Measurements from ENCODE around the gene NOC2L. TPM values are rescaled to one million over a fixed set of nuclear protein-coding genes. Genes with fewer than 3 reads are reported as not detected.
"Not testable (repeated sequence)": the region's sequence is repeated elsewhere in the genome, so short reads cannot be mapped to it uniquely, and the experiment has no call there.

The NOC2L gene
- total and polyA plus RNA-seq, 9 donors, result 39.8 to 49.9 (median 45.5) TPM

- no peaks in the 10 kb centered on the region for H3K36me3 ChIP-seq (ENCODE audit: control insufficient read depth, insufficient read depth, low read length)
- no peak overlapping the region for H3K27ac ChIP-seq (ENCODE audit: low read length)
- peaks cover 5% of the 10 kb centered on the region for H3K9me3 ChIP-seq (replicated peaks; ENCODE audit: control insufficient read depth, low read depth, low read length)
- whole genome bisulfite sequencing (ENCODE audit: insufficient coverage), result 54% methylated on average over 2 of the region's 15 CpGs
- H3K27me3 ChIP-seq (ENCODE audit: control insufficient read depth, insufficient read depth, low read length), result peaks cover 35% of the 10 kb centered on the region
- no peak overlapping the region for H3K4me3 ChIP-seq (ENCODE audit: low read length)
- no peak for DNase-seq
- peaks cover 13% of the 10 kb centered on the region for H3K4me1 ChIP-seq (ENCODE audit: control insufficient read depth, insufficient read depth, low read length)
These were observed 34.4 kb upstream of the NOC2L start for GRCh38 chr1:993379-993995.

DNA sequence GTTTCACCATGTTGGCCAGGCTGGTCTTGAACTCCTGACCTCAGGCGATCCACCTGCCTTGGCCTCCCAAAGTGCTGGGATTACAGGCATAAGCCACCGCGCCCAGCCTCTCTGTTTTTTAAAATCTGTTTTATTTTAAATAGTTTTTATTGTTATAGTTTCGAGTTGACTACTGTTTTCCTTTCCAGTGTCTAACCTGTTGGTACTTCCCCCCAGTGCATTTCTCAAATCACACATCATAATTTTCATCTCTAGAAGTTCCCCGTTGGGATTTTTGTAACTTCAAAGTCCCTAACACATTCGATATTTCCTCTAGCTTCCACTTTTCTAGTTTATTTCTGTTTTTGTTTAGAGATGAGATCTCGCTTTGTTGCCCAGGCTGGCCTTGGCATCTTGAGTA lies 33.3 kb upstream of the NOC2L start:
- Histone ChIP-seq H3K27me3 (ENCODE audit: control insufficient read depth, insufficient read depth, low read length) (peaks cover 26% of the 10 kb centered on the region), H3K4me3 (ENCODE audit: low read length) (no peak overlapping the region), H3K36me3 (ENCODE audit: control insufficient read depth, insufficient read depth, low read length) (no peaks in the 10 kb centered on the region), H3K4me1 (ENCODE audit: control insufficient read depth, insufficient read depth, low read length) (peaks cover 2% of the 10 kb centered on the region), H3K27ac (ENCODE audit: low read length) (no peak overlapping the region), H3K9me3 (replicated peaks; ENCODE audit: control insufficient read depth, low read depth, low read length) (peaks cover 5% of the 10 kb centered on the region)
- WGBS (ENCODE audit: insufficient coverage), result no CpG with 5 or more reads among the region's 7 CpGs
- no peak for DNase-seq

GRCh38 chr1:991895-992294 lies 32.8 kb upstream of the NOC2L start:
- H3K9me3 ChIP-seq (replicated peaks; ENCODE audit: control insufficient read depth, low read depth, low read length), result peaks cover 5% of the 10 kb centered on the region
- no peak overlapping the region for H3K27ac ChIP-seq (ENCODE audit: low read length)
- DNase-seq, result no peak
- no peaks in the 10 kb centered on the region for H3K36me3 ChIP-seq (ENCODE audit: control insufficient read depth, insufficient read depth, low read length)
- H3K4me3 ChIP-seq (ENCODE audit: low read length), result no peak overlapping the region
- peaks cover 21% of the 10 kb centered on the region for H3K27me3 ChIP-seq (ENCODE audit: control insufficient read depth, insufficient read depth, low read length)
- H3K4me1 ChIP-seq (ENCODE audit: control insufficient read depth, insufficient read depth, low read length), result no peaks in the 10 kb centered on the region
- 100% methylated on average over 5 of the region's 10 CpGs for WGBS (ENCODE audit: insufficient coverage)

DNA sequence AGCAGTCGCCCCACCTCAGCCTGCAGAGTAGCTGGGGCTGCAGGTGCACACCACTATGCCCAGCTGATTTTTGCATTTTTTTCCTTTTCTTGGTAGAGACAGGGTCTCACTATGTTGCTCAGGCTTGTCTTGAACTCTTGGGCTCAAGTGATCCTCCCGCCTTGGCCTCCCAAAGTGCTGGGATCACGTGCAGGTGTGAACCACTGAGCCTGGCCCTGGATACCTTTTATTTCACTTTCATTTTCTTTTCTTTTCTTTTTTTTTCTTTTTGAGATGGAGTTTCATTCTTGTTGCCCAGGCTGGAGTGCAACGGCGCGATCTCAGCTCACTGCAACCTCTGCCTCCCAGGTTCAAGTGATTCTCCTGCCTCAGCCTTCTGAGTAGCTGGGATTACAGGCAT lies 32.2 kb upstream of the NOC2L start:
- not testable (repeated sequence) for H3K4me3 ChIP-seq (ENCODE audit: low read length); H3K9me3 ChIP-seq (replicated peaks; ENCODE audit: control insufficient read depth, low read depth, low read length); H3K27ac ChIP-seq (ENCODE audit: low read length); DNase-seq; H3K4me1 ChIP-seq (ENCODE audit: control insufficient read depth, insufficient read depth, low read length); H3K36me3 ChIP-seq (ENCODE audit: control insufficient read depth, insufficient read depth, low read length)
- peaks cover 21% of the 10 kb centered on the region for H3K27me3 ChIP-seq (ENCODE audit: control insufficient read depth, insufficient read depth, low read length)
- whole genome bisulfite sequencing (ENCODE audit: insufficient coverage), result 94% methylated on average over 2 of the region's 6 CpGs

DNA sequence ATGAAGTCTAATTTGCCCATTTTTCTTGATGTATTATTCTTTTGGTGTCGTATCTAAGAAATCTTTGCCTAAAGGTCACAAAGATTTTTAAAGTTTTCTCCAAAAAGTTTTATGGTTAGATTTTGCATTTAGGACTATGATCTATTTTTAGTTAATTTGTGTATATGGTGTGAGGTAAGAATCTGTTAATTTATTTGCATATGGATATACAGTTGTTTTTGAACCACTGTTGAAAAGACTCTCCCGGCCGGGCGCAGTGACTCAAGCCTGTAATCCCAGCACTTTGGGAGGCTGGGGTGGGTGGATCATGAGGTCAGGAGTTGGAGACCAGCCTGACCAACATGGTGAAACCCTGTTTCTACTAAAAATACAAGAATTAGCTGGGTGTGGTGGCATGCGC lies 29.0 kb upstream of the NOC2L start:
- not testable (repeated sequence) for H3K4me1 ChIP-seq (ENCODE audit: control insufficient read depth, insufficient read depth, low read length); H3K9me3 ChIP-seq (replicated peaks; ENCODE audit: control insufficient read depth, low read depth, low read length); H3K4me3 ChIP-seq (ENCODE audit: low read length); DNase-seq; H3K27ac ChIP-seq (ENCODE audit: low read length); H3K36me3 ChIP-seq (ENCODE audit: control insufficient read depth, insufficient read depth, low read length)
- WGBS (ENCODE audit: insufficient coverage), result 53% methylated on average over 3 of the region's 5 CpGs
- peaks cover 26% of the 10 kb centered on the region for H3K27me3 ChIP-seq (ENCODE audit: control insufficient read depth, insufficient read depth, low read length)

- Histone ChIP-seq H3K9me3 (replicated peaks; ENCODE audit: control insufficient read depth, low read depth, low read length) (no peaks in the 10 kb centered on the region), H3K27ac (ENCODE audit: low read length) (no peak overlapping the region), H3K4me3 (ENCODE audit: low read length) (no peak overlapping the region), H3K36me3 (ENCODE audit: control insufficient read depth, insufficient read depth, low read length) (no peaks in the 10 kb centered on the region), H3K4me1 (ENCODE audit: control insufficient read depth, insufficient read depth, low read length) (peaks cover 13% of the 10 kb centered on the region), H3K27me3 (ENCODE audit: control insufficient read depth, insufficient read depth, low read length) (peaks cover 30% of the 10 kb centered on the region)
- 65% methylated on average over 10 of the region's 13 CpGs for WGBS (ENCODE audit: insufficient coverage)
- no peak for DNase-seq
These were observed 26.1 kb upstream of the NOC2L start for GRCh38 chr1:985126-985525.

DNA sequence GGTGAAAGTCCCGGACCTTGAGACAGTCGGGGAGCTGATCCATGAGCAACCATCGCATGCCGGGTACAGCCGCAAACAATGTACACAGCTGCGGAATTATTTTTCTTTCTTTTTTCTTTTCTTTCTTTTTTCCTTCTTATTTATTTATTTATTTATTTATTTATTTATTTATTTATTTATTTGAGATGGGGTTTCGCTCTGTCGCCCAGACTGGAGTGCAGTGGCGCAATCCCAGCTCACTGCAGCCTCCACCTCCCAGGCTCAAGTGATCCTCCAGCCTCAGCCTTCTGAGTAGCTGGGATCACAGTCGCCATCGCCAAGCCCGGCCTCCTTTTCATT lies 25.4 kb upstream of the NOC2L start:
- no peak overlapping the region for H3K27ac ChIP-seq (ENCODE audit: low read length)
- H3K27me3 ChIP-seq (ENCODE audit: control insufficient read depth, insufficient read depth, low read length), result peaks cover 28% of the 10 kb centered on the region
- no peak overlapping the region for H3K4me3 ChIP-seq (ENCODE audit: low read length)
- 42% methylated on average over 4 of the region's 12 CpGs for WGBS (ENCODE audit: insufficient coverage)
- H3K9me3 ChIP-seq (replicated peaks; ENCODE audit: control insufficient read depth, low read depth, low read length), result no peaks in the 10 kb centered on the region
- H3K4me1 ChIP-seq (ENCODE audit: control insufficient read depth, insufficient read depth, low read length), result peaks cover 13% of the 10 kb centered on the region
- H3K36me3 ChIP-seq (ENCODE audit: control insufficient read depth, insufficient read depth, low read length), result no peaks in the 10 kb centered on the region
- DNase-seq, result no peak

DNA sequence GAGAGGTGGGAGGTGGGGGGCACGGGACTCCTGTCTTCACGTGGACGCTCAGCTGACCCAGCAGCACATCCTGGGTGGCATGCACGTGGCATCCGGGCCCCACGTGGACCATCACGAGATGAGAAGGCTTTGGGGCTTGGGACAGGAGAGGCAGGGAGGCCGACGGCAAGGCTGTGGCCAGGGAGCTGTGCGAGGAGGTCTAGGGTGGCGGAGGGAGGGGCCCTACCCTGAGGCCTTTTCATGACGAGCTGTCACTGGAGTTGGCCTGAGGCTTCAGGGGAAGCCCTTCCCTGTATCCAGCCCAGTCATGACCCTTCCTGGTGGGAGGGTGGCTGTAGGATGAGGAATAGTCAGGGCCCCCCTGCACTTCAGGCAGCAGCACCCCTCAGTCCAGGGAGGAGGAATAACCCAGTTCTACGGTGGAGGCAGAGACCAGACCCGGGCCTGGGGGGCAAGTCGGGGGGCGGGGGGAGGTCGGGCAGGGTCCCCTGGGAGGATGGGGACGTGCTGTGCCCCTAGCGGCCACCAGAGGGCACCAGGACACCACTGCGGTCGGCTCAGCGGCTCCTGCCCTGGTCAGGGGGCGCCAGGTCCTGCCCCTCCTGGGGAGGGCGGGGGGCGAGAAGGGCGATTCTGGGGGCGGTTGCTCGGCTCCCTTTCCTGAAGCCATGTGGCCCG lies 24.9 kb upstream of the NOC2L start:
- Histone ChIP-seq H3K36me3 (ENCODE audit: control insufficient read depth, insufficient read depth, low read length) (no peaks in the 10 kb centered on the region), H3K4me1 (ENCODE audit: control insufficient read depth, insufficient read depth, low read length) (peaks cover 13% of the 10 kb centered on the region), H3K27ac (ENCODE audit: low read length) (no peak overlapping the region), H3K27me3 (ENCODE audit: control insufficient read depth, insufficient read depth, low read length) (peaks cover 27% of the 10 kb centered on the region), H3K4me3 (ENCODE audit: low read length) (no peak overlapping the region), H3K9me3 (replicated peaks; ENCODE audit: control insufficient read depth, low read depth, low read length) (no peaks in the 10 kb centered on the region)
- DNase-seq, result no peak
- WGBS (ENCODE audit: insufficient coverage), result 28% methylated on average over 18 of the region's 29 CpGs

DNA sequence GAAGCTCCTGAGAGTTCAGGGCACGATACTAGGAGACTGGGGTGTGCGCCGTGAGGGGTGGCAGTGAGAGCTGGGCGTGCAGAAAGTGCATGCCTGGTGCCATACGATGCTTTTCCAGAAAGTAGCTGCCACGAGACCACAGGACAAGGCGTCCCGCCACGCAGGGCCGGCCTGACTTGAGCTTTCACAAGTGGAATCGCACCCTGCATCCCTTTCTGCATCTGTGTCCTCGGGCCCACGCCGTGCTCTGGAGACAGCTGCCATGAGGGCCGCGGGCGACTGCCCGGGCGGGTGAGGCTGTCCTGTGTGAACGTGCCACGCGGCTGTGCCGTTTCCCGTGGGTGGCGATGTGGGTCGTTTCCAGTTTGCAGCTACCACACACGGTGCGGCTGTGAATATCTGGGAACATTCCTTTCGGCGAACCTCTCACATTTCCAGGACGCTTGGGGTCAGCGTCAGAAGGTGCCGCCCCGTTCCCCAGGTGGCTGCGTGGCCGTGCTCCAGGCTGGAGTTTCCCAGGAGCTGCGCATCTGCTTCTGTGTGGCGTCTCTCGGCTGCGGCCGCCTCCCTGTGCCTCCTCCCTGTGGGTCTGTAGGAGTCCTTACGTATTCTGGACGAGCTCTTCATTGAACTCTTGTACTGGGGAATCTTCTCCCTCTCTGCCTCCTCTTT lies 23.8 kb upstream of the NOC2L start:
- Histone ChIP-seq H3K27ac (ENCODE audit: low read length) (no peak overlapping the region), H3K36me3 (ENCODE audit: control insufficient read depth, insufficient read depth, low read length) (no peaks in the 10 kb centered on the region), H3K9me3 (replicated peaks; ENCODE audit: control insufficient read depth, low read depth, low read length) (no peaks in the 10 kb centered on the region), H3K4me3 (ENCODE audit: low read length) (no peak overlapping the region), H3K4me1 (ENCODE audit: control insufficient read depth, insufficient read depth, low read length) (peaks cover 13% of the 10 kb centered on the region), H3K27me3 (ENCODE audit: control insufficient read depth, insufficient read depth, low read length) (peaks cover 27% of the 10 kb centered on the region)
- 76% methylated on average over 35 of the region's 43 CpGs for WGBS (ENCODE audit: insufficient coverage)
- no peak for DNase-seq

- H3K27ac ChIP-seq (ENCODE audit: low read length), result no peak within 1 kb of the TSS
- WGBS (ENCODE audit: insufficient coverage), result 61% methylated on average over 28 of the region's 28 CpGs
- DNase-seq, result no peak
These were observed 23.0 kb upstream of the NOC2L start, which contains the start of gene PERM1 for GRCh38 chr1:981955-982558. Gene PERM1, minus strand, starts transcription at chr1:982093. Its CDS starts 1,064 bp downstream, at chr1:981029.

More at GRCh38 chr1:981955-982558, 23.0 kb upstream of the NOC2L start, which contains the start of gene PERM1:
- Histone ChIP-seq H3K9me3 (replicated peaks; ENCODE audit: control insufficient read depth, low read depth, low read length) (no peaks in the 10 kb centered on the region), H3K4me1 (ENCODE audit: control insufficient read depth, insufficient read depth, low read length) (peaks cover 13% of the 10 kb centered on the region), H3K4me3 (ENCODE audit: low read length) (no peak within 1 kb of the TSS), H3K27me3 (ENCODE audit: control insufficient read depth, insufficient read depth, low read length) (peaks cover 27% of the 10 kb centered on the region), H3K36me3 (ENCODE audit: control insufficient read depth, insufficient read depth, low read length) (no peaks in the 10 kb centered on the region)

Data from muscle of leg (tissue), 11 donors.